HG03097 (cell line): ENCODE data around the gene POSTN.

Source experiments
- ATAC-seq: cut with Tn5 transposase; IDR thresholded peaks from one replicate; pipeline ENCODE4 v1.9.1; 2021; ENCODE audit not compliant: unreplicated experiment, low FRiP score

POSTN gene

DNA sequence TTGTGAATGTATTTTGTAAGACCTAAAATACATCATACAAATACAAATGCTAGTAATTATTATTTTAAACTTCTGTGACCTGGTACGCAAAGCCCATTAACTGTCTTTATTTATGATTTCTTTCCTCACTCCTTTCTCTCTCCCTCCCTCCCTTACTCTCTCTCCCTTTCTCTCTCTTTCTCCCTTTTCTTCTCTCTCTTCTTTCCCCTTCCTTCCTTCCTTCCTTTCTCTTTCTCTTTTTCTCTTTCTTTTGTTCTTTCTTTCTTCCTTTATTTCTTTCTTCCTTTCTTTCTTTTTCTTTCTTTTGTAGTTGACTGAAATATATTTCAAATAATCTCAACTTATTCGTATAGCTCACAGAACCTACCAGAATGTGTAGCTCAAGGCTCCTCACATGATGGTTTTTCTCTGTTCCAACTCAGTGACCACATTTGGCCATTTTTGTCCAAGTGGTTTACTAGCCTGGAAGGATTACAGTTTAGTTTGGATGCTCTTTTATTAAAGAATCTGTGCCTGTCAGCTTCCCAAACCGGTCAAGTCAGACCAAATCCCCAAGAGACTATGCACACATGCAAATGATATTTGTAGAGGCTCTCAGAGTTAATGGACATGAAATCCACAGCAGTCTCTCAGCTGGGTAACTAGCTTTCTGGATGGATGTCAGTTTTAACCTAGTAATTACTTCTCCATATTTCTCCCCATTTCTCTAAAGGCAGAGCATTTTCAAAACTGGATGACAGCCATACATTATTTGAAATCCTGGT, 71.7 kb downstream of the POSTN start:
- ATAC-seq = no peak

DNA sequence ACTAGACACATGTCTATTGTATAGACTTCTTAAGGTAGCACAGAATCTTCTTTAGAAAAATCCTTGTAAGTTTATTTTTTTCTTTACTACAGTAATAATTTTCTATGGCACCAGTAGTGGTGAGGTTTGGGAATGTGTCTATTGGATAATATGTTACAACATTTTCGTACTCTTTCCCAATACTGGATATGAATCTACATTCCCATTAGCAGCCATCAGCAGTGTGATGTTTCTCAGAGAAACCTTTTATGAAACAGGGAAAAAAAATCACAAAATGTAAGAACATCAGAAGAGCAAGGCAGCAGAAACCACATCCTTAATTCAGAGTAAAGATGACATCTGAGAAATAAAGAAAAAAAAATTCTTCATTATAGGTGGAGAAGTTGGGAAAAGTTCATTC, 83.3 kb downstream of the POSTN start:
- ATAC-seq = no peak
